ENCODE results near the gene PRRG2. TPM values are rescaled to one million over a fixed set of nuclear protein-coding genes. Genes with fewer than 3 reads are reported as not detected.

The PRRG2 gene
- total RNA-seq, result 4.6 and 12.5 TPM in 2 replicates

- DNase-seq (ENCODE audit: low read depth in 2 of 2), result no peak
Observed at GRCh38 chr19:49581007-49581508, at the start of gene PRRG2. Gene PRRG2, plus strand, starts transcription at chr19:49581316. Its CDS starts 1,904 bp downstream, at chr19:49583220.

- DNase-seq (ENCODE audit: low read depth in 2 of 2), result peak; percentile 59 to 65
Observed at GRCh38 chr19:49533551-49534488, 47.3 kb upstream of the PRRG2 start.

- DNase-seq (ENCODE audit: low read depth in 2 of 2), result no peak
Observed at GRCh38 chr19:49534632-49535385, 46.3 kb upstream of the PRRG2 start.

- DNase-seq (ENCODE audit: low read depth in 2 of 2), result no peak
Observed at GRCh38 chr19:49536921-49537462, 44.1 kb upstream of the PRRG2 start.

GRCh38 chr19:49538643-49539042 lies 42.5 kb upstream of the PRRG2 start:
- DNase-seq (ENCODE audit: low read depth in 2 of 2), result no peak

GRCh38 chr19:49539192-49539952 lies 41.7 kb upstream of the PRRG2 start:
- DNase-seq (ENCODE audit: low read depth in 2 of 2), result no peak

GRCh38 chr19:49541914-49542313 lies 39.2 kb upstream of the PRRG2 start:
- no peak for DNase-seq (ENCODE audit: low read depth in 2 of 2)

- no peak for DNase-seq (ENCODE audit: low read depth in 2 of 2)
Observed at GRCh38 chr19:49542446-49542845, 38.7 kb upstream of the PRRG2 start.

- DNase-seq (ENCODE audit: low read depth in 2 of 2), result no peak
Observed at GRCh38 chr19:49543032-49543431, 38.1 kb upstream of the PRRG2 start.

- no peak for DNase-seq (ENCODE audit: low read depth in 2 of 2)
Observed at GRCh38 chr19:49544154-49544553, 37.0 kb upstream of the PRRG2 start.

- DNase-seq (ENCODE audit: low read depth in 2 of 2), result peak; percentile 86 to 92
Observed at GRCh38 chr19:49546825-49547565, 34.1 kb upstream of the PRRG2 start.

GRCh38 chr19:49549045-49549444 lies 32.1 kb upstream of the PRRG2 start:
- DNase-seq (ENCODE audit: low read depth in 2 of 2), result no peak

- DNase-seq (ENCODE audit: low read depth in 2 of 2), result no peak
Observed at GRCh38 chr19:49551531-49551930, 29.6 kb upstream of the PRRG2 start.

GRCh38 chr19:49552749-49553148 lies 28.4 kb upstream of the PRRG2 start:
- no peak for DNase-seq (ENCODE audit: low read depth in 2 of 2)

- DNase-seq (ENCODE audit: low read depth in 2 of 2), result peak; percentile 72 to 86
Observed at GRCh38 chr19:49553451-49554271, 27.5 kb upstream of the PRRG2 start.

GRCh38 chr19:49554701-49555181 lies 26.4 kb upstream of the PRRG2 start:
- DNase-seq (ENCODE audit: low read depth in 2 of 2), result peak; percentile 77 to 96

- DNase-seq (ENCODE audit: low read depth in 2 of 2), result peak; percentile 45 to 61
Observed at GRCh38 chr19:49555600-49556411, 25.3 kb upstream of the PRRG2 start.
